B cell (primary cell): ENCODE measurements around the gene WRAP73. TPM values are rescaled to one million over a fixed set of nuclear protein-coding genes. Genes with fewer than 3 reads are reported as not detected.

Experiments used
- ATAC-seq: fragments of 200-7000 bp; cut with Tn5 transposase; one replicate; pipeline ENCODE4 v1.10.0; 2021; ENCODE audit warnings: low read depth, mild to moderate bottlenecking, moderate number of reproducible peaks, moderate library complexity
- CTCF ChIA-PET: fragments of 350-600 bp; sonication (Branson Sonifier 250); formaldehyde crosslinking; loops from one replicate; lab custom pipeline; 2021; ENCODE audit warnings: antibody characterized with exemption, inconsistent platforms; lab: Charles Lee
- POLR2A ChIA-PET: fragments of 350-600 bp; sonication (Branson Sonifier 250); formaldehyde crosslinking; loops from one replicate; lab custom pipeline; 2021; ENCODE audit warnings: antibody characterized with exemption; lab: Charles Lee
- DNase-seq: peaks from one replicate; pipeline ENCODE4 v3.0.0; 2013
- H2AFZ ChIP-seq: 2 replicates; pipeline ENCODE4 v1.6.1; 2012; ENCODE audit warnings: mild to moderate bottlenecking, low read depth, low read length; ENCODE audit not compliant: insufficient read depth, poor library complexity, severe bottlenecking
- H3K27ac ChIP-seq, 2 donors: 1 replicate in 1 of 2; 2 replicates in 1 of 2; pipeline ENCODE4 v1.5.1; 2012 to 2013; ENCODE audit warnings: low read length in 2 of 2, mild to moderate bottlenecking in 2 of 2, moderate library complexity in 1 of 2
- H3K27me3 ChIP-seq, 4 experiments: fragments of 200-600 bp in 1 of 4; sonication (generic) in 1 of 4; replicated peaks in 1 of 4; 1 replicate in 2 of 4; 2 replicates in 2 of 4; pipeline versions ENCODE4 v1.6.1 to v1.7.0; 2013 to 2016; ENCODE audit warnings: low read length in 3 of 4, mild to moderate bottlenecking in 2 of 4, mixed read lengths in 1 of 4, moderate library complexity in 1 of 4; ENCODE audit not compliant: insufficient read depth in 4 of 4, control insufficient read depth in 3 of 4; ENCODE audit errors: control extremely low read depth in 1 of 4
- H3K36me3 ChIP-seq, 2 experiments: replicated peaks in 1 of 2; 1 replicate in 1 of 2; 2 replicates in 1 of 2; pipeline versions ENCODE4 v1.6.1 to v1.7.1; 2013; ENCODE audit warnings: low read length in 1 of 2; ENCODE audit not compliant: insufficient read depth in 2 of 2, control insufficient read depth in 1 of 2; ENCODE audit errors: control extremely low read depth in 1 of 2, extremely low read depth in 1 of 2
- H3K4me1 ChIP-seq, 2 donors: fragments of 200-600 bp in 1 of 2; sonication (generic) in 1 of 2; 1 replicate in 1 of 2; 2 replicates in 1 of 2; pipeline versions ENCODE4 v1.5.1 to v1.6.1; 2013 to 2017; ENCODE audit warnings: low read length in 2 of 2; ENCODE audit not compliant: control insufficient read depth in 2 of 2, insufficient read depth in 2 of 2
- H3K4me2 ChIP-seq: replicated peaks from 2 replicates; pipeline ENCODE3; 2012; ENCODE audit warnings: mild to moderate bottlenecking, low read depth, low read length; ENCODE audit not compliant: poor library complexity, severe bottlenecking
- H3K4me3 ChIP-seq, 5 experiments: fragments of 200-600 bp in 1 of 5; sonication (generic) in 1 of 5; 1 replicate in 3 of 5; 2 replicates in 2 of 5; pipeline versions ENCODE4 v1.5.1 to v1.7.0; 2011 to 2016; ENCODE audit warnings: low read length in 4 of 5, mild to moderate bottlenecking in 4 of 5, low read depth in 2 of 5, control low read depth in 1 of 5, moderate library complexity in 1 of 5; ENCODE audit not compliant: insufficient read depth in 1 of 5; ENCODE audit errors: control extremely low read depth in 1 of 5, extremely low read depth in 1 of 5
- H3K79me2 ChIP-seq: fragments of 200-600 bp; sonication (generic); one replicate; pipeline ENCODE4 v1.6.0; 2016; ENCODE audit warnings: low read length; ENCODE audit not compliant: control insufficient read depth, insufficient read depth
- H3K9ac ChIP-seq: fragments of 200-600 bp; sonication (generic); 2 replicates; pipeline ENCODE4 v1.6.1; 2017; ENCODE audit warnings: mild to moderate bottlenecking, low read length, moderate library complexity
- H3K9me3 ChIP-seq, 3 donors: one replicate each; pipeline versions ENCODE4 v1.6.1 to v1.7.1; 2013; ENCODE audit warnings: low read length in 2 of 3; ENCODE audit not compliant: control insufficient read depth in 2 of 3, insufficient read depth in 1 of 3; ENCODE audit errors: control extremely low read depth in 1 of 3
- H4K20me1 ChIP-seq: 2 replicates; pipeline ENCODE4 v1.6.0; 2012; ENCODE audit warnings: mild to moderate bottlenecking, low read length; ENCODE audit not compliant: insufficient read depth, control insufficient read depth, poor library complexity, severe bottlenecking
- H3K27ac Mint-ChIP-seq: one replicate; pipeline ENCODE4 v1.8.0; 2021; ENCODE audit warnings: mixed read lengths
- H3K27me3 Mint-ChIP-seq: one replicate; pipeline ENCODE4 v1.8.0; 2021; ENCODE audit warnings: mixed read lengths
- H3K4me1 Mint-ChIP-seq: one replicate; pipeline ENCODE4 v1.8.0; 2021; ENCODE audit warnings: mixed read lengths
- H3K4me3 Mint-ChIP-seq: one replicate; pipeline ENCODE4 v1.8.0; 2021; ENCODE audit warnings: mixed read lengths
- H3K9me3 Mint-ChIP-seq: one replicate; pipeline ENCODE4 v1.8.0; 2022; ENCODE audit warnings: mixed read lengths; ENCODE audit not compliant: insufficient read depth
- EZH2 ChIP-seq: IDR thresholded peaks from 2 replicates; pipeline ENCODE4 v1.6.1; 2012; ENCODE audit warnings: borderline replicate concordance, low read depth, mild to moderate bottlenecking, moderate library complexity, low read length; ENCODE audit not compliant: insufficient read depth, poor library complexity, severe bottlenecking
- WGBS: methylation state at CpG from one replicate; pipeline ENCODE4 v1.1.5; 2013; ENCODE audit warnings: missing lambda C conversion rate; ENCODE audit not compliant: insufficient coverage; 5-methylcytosine and 5-hydroxymethylcytosine counted together
- intact Hi-C: fragments of 100-400 bp; cut with micrococcal nuclease; formaldehyde crosslinking; loops from one replicate; pipeline ENCODE4 v1.10.0; 2022
- polyA plus RNA-seq: library from polyadenylated mRNA; depleted of rRNA; stranded (reverse); fragments of >200 nt; gene quantifications from 2 replicates; pipeline ENCODE4 v1.2.3, GENCODE V29; 2012
- total RNA-seq, 2 donors: library from RNA; stranded (reverse); fragments of 120-200 nt in 1 of 2; gene quantifications; 1 replicate in 1 of 2; 2 replicates in 1 of 2; pipeline versions ENCODE4 v1.2.3 to v1.2.4, GENCODE V29; 2013 to 2022
- TF ChIP-seq, protein P1 (sequence below): fragments of 200-600 bp; IDR thresholded peaks from one replicate; pipeline ENCODE4 v1.8.0; 2022; ENCODE audit warnings: antibody characterized with exemption, mild to moderate bottlenecking

The WRAP73 gene
- total and polyA plus RNA-seq, 2 donors (not counting 1 experiment from before 2014, with no cell fraction given) = 37.1 to 68.5 TPM

GRCh38 chr1:3696689-3697088 is 46.8 kb upstream of the WRAP73 start:
- Histone ChIP-seq H3K27me3 (peaks cover 0 to 5% (median 0%) of the 10 kb centered on the region in 4 experiments), H2AFZ (no peak overlapping the region), H3K27ac (no peak overlapping the region), H3K9ac (no peak overlapping the region), H4K20me1 (no peaks in the 10 kb centered on the region), H3K4me3 (no peak overlapping the region), H3K79me2 (no peaks in the 10 kb centered on the region), H3K36me3 (no peaks in the 10 kb centered on the region), H3K4me1 (peaks cover 0 to 11% of the 10 kb centered on the region in 2 donors), H3K4me2 (no peak overlapping the region), H3K9me3 (peaks cover 0 to 6% (median 0%) of the 10 kb centered on the region in 3 donors)
- Mint-ChIP-seq H3K4me3 (no peak overlapping the region), H3K27ac (no peak overlapping the region), H3K4me1 (peaks cover 10% of the 10 kb centered on the region), H3K27me3 (peaks cover 11% of the 10 kb centered on the region), H3K9me3 (no peaks in the 10 kb centered on the region)
- ATAC-seq = no peak
- ChIA-PET CTCF (interaction anchor here (0.6 kb wide), 1 partner anchor 70 kb away, joined by 4 read pairs; no protein-coding TSS in a partner anchor), POLR2A (no interaction called here)
- no peak for DNase-seq
- WGBS = 96% methylated on average over 8 of the region's 9 CpGs
- intact Hi-C loops = no loop called here
- TF ChIP-seq EZH2 = no peak
- TF ChIP-seq, protein P1, sequence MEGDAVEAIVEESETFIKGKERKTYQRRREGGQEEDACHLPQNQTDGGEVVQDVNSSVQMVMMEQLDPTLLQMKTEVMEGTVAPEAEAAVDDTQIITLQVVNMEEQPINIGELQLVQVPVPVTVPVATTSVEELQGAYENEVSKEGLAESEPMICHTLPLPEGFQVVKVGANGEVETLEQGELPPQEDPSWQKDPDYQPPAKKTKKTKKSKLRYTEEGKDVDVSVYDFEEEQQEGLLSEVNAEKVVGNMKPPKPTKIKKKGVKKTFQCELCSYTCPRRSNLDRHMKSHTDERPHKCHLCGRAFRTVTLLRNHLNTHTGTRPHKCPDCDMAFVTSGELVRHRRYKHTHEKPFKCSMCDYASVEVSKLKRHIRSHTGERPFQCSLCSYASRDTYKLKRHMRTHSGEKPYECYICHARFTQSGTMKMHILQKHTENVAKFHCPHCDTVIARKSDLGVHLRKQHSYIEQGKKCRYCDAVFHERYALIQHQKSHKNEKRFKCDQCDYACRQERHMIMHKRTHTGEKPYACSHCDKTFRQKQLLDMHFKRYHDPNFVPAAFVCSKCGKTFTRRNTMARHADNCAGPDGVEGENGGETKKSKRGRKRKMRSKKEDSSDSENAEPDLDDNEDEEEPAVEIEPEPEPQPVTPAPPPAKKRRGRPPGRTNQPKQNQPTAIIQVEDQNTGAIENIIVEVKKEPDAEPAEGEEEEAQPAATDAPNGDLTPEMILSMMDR = no peak
